Activated CD8-positive, alpha-beta memory T cell treated with anti-CD3 and anti-CD28 coated beads, Interleukin-2, amount 50 U/mL, for 1 hour (primary cell): Measurements from ENCODE around the gene IL3RA.
"Not testable (repeated sequence)": the region's sequence is repeated elsewhere in the genome, so short reads cannot be mapped to it uniquely, and the experiment has no call there.

ENCODE experiments used
- DNase-seq: peaks from one replicate; pipeline ENCODE4 v3.0.0-alpha.2; 2020; ENCODE audit errors: extremely low read depth

The IL3RA gene

DNA sequence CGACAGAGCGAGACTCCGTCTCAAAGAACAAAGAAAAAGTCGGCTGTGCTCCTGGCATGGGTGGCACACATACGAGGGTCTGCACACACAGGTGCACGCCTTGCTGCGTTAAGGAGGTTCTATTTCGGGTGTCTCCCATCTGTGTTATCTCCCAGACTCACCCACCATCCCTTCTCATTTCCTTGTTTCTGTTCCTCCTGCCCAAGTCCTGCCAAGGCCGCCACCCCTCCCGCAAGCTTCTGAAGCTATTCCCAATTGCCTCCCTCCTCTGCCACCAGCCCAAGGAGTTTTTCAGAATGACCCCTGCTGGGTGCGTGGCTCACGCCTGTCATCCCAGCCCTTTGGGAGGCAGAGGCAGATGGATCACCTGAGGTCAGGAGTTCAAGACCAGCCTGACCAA lies 6.0 kb upstream of the IL3RA start:
- no peak for DNase-seq

DNA sequence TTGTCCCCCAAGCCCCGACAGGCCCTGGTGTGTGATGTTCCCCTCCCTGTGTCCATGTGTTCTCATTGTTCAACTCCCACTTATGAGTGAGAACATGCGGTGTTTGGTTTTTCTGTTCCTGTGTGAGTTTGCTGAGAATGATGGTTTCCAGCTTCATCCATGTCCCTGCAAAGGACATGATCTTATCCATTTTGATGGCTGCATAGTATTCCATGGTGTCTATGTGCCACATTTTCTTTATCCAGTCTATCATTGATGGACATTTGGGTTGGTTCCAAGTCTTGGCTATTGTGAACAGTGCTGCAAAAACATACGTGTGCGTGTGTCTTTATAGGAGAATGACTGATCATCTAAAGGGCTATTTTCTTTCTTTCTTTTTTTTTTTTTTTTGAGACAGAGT lies 4.2 kb upstream of the IL3RA start:
- not testable (repeated sequence) for DNase-seq

DNA sequence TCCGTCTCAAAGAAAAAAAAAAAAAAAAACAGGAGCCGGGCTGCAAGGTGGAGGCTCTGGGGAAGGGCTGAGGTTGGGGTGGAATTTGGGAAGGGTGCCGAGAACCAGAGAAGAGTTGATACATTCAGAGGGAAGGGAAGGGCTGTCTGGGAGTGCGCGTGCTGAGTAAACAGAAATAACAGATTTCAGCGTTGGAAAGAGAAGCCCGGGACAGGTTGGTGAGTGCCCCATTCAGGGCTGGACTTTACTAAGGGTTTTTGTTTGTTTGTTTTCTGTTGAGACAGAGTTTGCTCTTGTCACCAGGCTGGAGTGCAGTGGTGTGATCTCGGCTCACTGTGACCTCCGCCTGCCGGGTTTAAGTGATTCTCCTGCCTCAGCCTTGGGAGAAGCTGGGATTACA lies 1.7 kb upstream of the IL3RA start:
- DNase-seq, result no peak

DNA sequence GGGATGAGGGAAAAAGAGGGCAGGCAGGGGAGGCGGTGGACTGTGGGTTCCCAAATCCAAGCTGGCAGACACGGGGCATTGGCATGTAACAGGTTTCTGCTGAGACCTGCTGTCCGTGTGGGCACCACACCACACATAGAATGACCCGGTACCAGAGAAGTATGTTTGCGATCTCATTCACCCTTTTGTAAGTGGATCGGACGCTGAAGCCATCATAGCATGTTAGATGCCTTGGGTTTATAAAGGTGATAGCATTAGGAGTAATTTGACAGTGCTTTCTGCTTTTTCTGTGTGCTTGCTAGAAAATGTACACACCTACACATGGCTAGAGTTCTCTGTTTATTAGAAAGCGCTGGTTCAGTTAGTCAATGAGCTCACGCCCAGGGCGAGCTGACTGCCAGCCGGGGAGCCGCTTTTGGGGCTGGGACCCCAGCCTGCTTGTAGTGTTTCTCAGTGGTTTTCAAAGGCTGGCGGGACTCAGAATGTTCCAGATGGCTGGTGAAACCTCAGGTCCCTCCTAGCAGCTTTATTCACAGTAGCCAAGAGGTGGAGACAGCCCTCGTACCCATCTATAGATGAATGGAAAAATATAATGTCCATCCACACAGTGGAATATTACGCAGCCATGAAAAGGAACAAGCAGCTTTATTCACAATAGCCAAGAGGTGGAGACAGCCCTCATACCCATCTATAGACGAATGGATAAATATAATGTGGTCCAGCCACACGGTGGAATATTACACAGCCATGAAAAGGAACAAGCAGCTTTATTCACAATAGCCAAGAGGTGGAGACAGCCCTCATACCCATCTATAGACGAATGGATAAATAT lies 579 bp downstream of the IL3RA start:
- no peak for DNase-seq

DNA sequence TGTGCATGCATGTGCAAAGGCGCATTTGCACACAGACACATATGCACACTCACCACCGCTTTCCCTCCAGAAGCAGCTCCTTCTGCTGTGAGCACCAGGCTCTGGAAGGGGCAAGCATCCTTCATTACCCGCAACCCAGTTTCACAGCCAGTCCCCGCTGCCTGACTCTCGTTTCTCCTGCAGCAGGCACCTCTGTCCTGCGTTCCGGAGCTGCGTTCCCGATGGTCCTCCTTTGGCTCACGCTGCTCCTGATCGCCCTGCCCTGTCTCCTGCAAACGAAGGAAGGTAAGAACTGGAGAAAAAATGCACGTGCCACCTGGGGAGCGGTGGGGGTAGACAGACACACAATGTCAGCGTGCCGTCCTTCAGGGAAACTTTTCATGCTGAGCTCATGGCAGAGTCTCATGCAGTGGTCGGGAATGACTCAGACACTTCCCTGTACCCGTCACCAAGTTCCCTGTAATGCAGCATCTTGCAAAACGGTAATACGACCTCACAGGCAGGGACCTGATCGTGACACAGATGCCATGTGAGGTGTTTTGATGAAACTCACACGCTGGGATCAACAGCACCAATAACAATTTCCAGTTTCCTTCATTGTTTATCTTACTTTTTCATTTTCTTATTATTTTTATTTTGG lies 5.1 kb downstream of the IL3RA start:
- no peak for DNase-seq

DNA sequence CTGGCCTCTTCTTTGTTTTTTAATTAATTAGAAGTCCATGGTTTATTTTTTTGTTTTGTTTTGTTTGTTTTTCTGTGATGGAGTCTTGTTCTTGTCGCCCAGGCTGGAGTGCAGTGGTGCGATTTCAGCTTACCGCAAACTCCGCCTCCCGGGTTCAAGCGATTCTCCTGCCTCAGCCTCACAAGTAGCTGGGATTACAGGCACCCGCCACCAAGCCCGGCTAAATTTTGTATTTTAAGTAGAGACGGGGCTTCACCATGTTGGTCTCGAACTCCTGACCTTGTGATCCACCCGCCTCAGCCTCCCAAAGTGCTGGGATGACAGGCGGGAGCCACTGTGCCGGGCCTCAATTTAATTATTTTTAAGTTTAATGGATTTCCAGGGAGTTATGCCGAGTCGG lies 13.0 kb downstream of the IL3RA start:
- DNase-seq, result not testable (repeated sequence)

DNA sequence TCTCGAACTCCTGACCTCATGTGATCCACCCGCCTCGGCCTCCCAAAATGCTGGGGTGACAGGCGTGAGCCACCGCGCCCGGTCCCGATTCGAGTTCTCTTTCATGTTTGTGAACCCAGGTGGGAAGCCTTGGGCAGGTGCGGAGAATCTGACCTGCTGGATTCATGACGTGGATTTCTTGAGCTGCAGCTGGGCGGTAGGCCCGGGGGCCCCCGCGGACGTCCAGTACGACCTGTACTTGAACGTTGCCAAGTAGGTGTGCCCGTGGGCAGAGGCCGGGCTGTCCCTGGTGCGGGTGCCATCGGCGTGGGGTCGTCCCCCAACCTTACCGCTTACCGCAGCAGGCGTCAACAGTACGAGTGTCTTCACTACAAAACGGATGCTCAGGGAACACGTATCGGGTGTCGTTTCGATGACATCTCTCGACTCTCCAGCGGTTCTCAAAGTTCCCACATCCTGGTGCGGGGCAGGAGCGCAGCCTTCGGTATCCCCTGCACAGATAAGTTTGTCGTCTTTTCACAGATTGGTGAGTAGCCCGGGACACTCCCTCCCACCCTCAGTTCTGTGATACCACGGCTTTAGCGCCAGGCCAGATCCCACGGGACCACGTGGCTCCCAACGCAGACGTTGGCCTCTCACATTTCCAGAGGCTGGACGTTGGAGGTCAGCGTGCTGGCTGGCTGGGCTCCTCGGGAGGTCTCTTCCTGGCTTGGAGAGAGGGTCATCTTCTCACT lies 15.6 kb downstream of the IL3RA start:
- DNase-seq, result no peak

DNA sequence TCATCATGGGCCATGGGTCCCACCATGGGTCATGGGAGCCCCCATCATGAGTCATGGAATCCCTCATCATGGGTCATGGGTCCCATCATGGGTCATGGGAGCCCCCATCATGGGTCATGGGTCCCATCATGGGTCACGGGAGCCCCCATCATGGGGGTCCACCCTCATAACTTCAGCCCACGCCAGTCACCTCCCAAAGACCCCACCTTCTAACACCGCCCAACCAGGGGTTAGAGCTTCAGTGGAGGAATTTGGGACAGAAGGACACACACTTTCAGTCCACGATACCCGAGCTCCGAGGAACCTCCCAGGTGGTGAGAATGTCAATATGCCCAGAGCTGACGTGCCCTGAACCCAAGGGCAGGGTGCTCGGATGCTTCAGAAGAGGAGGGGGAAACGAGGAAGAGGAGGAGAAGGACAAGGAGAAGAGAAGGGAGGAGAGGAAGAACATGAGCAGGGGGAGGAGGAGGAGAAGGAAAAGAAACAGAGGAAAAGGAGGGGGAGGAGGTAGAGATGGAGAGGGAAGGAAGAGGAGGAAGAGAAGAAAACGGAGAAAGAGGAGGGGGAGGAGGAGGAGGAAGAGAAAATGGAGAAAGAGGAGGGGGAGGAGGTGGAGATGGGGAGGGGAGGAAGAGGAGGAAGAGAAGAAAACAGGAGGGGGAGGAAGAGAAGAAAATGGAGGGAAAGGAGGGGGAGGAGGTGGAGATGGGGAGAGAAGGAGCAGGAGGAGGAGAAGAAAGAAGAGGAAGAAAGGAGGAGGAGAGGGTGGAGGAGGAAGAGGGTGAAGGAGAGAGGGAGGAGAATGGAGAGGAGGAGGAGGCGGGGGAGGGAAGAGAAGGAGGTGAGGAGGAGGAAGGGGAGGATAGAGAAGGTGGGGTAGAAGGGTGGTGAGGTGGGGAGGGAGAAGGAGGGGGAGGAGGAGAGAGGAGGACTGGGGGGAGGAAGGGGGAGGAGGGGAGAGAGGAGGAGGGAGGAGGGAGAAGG lies 17.7 kb downstream of the IL3RA start:
- DNase-seq, result no peak

DNA sequence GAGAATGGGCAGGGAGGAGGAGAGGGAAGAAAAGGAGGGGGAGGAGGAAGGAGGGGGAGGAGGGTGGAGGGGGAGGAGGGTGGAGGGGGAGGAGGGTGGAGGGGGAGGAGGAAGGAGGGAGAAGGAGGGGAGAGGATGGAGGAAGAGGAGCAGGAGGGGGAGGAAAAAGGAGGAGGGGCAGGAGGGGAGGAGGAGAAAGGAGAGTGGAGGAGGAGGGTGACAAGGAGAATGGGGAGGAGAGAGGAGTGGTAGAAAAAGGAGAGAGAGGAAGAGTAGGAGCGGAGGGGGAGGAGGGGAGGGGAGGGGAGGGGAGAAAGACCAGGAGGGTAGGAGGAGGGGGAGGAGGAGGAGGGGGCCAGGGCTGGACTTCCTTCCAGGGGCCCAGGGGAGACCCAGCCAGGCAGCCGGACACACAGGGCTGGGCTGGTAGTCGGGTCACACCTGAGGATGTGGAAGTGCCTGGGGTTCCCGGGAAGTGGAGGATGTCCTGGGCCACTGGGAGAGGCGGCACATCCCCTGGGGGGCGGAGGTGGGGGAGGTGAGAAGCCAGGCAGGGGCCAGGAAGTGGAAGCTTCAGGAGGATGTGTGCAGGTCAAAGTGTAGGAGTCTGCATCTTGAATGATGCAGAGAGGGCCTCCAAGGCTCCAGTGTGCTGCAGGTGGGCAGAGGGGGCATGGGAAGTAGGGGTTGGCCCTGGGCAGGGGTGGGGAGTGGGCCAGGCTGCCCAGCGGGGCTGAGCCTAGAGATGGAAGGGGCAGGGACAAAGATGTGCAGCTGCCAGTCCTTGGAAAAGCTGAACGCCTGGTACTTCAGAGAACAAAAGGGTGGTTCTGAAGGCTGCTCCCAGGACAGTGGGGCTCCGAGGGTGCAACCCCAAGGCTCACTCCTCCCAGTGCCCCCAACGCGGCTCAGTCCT lies 18.8 kb downstream of the IL3RA start:
- DNase-seq, result no peak

DNA sequence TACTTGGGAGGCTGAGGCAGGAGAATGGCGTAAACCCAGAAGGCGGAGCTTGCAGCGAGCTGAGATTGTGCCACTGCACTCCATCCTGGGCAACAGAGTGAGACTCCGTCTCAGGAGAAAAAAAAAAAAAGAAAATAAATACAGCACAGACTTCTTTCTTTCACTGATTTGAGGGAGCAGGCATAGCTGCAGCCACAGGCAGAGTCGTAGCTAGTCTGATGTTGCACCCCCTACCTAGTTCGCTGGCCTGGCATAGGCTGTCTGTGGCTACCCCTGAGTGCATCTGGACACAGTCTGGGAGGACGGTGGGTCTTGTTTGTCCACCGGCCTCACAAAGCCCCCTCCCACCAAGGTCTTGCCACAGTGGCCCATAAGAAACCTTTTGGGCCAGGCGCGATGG lies 21.4 kb downstream of the IL3RA start:
- no peak for DNase-seq

DNA sequence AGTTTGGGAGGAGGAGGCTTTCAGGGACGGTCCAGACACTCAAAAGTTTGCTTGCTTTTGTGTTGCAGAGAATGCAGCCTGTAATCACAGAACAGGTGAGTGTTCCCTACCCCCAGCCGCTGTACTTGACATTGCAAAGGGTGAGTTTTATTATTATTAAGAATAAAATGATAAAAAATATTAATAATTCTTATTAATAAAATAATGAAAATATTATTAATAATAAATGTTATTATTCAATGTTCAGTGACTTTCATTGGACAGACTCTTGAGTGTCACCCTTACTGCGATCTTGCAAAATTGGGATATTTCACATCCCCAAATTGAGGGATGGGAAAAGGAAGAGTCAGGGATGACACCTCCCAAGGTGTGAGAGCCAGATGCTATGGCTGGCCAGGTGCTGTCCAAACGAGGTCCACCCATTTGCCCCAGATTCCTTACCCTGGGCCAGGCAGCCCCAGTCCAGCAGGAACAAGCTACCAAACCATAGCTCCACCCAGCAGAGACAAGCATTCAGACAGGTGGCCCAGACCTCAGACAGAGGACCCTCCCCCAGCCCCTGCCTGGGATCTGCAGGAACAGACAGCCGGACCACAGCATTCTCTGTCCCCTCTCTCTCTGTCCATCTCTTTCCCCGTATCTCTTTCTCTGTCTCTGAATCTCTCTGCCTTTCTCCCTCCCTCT lies 22.4 kb downstream of the IL3RA start:
- no peak for DNase-seq

DNA sequence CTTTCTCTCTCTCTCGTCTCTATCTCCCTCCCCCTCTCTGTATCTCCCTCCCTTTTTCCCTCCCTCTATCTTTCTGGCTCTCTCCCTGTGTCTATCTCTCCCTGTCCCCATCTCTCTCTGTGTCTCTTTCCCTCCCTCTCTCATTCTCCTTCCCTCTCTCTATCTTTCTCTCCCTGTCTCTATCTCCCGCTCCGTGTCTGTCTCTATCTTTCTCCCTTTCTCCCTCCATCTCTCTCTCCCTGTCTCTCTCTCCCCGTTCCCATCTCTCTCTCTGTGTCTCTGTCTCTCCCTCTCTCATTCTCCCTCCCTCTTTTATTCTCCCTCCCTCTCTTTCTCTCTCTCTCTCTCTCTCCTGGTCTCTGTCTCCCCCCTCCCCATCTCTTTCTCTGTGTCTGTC lies 22.9 kb downstream of the IL3RA start:
- DNase-seq, result no peak

DNA sequence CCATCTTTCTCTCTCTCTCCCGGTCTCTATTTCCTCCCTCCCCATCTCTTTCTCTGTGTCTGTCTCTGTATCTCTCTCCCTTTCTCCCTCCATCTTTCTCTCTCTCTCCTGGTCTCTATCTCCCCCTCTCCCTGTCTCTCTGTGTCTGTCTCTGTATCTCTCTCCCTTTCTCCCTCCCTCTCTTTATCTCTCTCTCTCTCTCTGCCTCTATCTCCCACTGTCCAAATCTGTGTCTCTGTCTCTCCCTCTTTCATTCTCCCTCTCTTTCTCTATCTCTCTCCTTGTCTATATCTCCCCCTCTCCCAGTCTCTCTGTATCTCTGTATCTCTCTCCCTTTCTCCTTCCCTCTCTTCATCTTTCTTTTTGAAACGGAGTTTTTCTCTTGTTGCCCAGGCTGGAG lies 23.6 kb downstream of the IL3RA start:
- DNase-seq, result no peak

DNA sequence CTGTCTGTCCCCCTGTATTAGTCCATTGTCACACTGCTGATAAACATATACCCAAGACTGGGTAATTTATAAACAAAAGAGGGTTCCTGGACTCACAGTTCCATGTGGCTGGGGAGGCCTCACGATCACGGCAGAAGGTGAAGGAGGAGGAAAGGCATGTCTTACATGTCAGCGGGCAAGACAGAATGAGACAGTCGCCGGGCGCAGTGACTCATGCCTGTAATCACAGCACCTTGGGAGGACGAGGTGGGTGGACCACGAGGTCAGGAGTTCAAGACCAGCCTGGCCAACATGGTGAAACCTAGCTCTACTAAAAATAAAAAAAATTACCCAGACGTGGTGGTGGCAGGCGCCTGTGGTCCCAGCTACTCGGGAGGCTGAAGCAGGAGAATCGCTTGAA lies 24.7 kb downstream of the IL3RA start:
- no peak for DNase-seq

DNA sequence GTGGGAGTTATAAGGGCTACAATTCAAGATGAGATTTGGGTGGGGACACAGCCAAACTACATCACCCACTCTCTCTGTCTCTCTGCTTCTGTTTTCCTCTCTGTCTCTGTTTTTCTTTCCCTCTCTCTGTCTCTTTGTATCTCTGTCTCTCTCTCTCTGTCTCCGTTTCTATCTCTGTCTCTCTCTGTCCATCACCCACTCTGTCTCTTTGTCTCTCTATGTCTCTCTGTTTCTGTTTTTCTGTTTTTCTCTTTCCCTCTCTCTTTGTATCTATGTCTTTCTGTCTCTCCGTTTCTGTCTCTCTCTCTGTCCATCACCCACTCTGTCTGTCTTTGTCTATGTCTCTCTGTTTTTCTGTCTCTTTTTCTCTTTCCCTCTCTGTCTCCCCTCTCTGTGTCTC lies 25.3 kb downstream of the IL3RA start:
- no peak for DNase-seq

DNA sequence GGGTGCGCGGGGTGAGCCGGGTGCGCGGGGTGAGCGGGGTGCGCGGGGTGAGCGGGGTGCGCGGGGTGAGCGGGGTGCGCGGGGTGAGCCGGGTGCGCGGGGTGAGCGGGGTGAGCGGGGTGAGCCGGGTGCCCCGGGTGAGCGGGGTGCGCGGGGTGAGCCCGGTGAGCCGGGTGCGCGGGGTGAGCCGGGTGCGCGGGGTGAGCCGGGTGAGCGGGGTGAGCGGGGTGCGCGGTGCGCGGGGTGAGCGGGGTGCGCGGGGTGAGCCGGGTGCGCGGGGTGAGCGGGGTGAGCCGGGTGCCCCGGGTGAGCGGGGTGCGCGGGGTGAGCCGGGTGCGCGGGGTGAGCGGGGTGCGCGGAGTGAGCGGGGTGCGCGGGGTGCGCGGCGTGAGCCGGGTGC lies 29.8 kb downstream of the IL3RA start:
- DNase-seq, result not testable (repeated sequence)

DNA sequence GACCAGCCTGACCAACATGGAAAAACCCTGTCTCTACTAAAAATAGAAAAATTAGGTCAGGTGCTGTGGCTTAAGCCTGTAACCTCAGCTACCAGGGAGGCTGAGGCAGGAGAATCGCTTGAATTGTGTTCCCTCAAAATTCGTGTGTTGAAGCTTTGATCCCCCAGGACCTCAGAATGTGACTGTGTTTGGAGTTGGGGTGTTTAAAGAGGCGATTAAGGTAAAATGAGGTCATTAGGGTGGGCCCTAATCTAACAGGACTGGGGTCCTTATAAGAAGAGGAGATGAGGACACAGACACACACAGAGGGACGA lies 31.8 kb downstream of the IL3RA start:
- DNase-seq, result no peak

DNA sequence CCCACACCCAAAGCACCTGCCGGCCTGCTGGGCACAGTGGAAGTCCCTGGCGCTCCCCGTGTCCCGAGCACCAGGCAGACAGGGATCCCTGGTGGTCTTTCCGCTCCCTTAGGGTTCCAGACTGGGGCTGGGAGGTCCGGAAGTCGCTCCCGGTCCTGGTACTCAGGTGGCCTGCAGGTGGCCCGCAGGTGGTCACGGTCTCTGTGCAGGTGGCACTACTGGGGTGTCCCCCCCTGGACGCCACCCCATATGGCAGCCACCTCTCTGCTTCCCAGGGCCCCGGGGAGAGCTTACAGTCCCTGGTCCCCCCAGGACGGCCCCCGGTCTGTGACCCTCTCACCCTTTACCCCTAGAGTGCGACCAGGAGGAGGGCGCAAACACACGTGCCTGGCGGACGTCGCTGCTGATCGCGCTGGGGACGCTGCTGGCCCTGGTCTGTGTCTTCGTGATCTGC lies 41.7 kb downstream of the IL3RA start:
- DNase-seq, result no peak

DNA sequence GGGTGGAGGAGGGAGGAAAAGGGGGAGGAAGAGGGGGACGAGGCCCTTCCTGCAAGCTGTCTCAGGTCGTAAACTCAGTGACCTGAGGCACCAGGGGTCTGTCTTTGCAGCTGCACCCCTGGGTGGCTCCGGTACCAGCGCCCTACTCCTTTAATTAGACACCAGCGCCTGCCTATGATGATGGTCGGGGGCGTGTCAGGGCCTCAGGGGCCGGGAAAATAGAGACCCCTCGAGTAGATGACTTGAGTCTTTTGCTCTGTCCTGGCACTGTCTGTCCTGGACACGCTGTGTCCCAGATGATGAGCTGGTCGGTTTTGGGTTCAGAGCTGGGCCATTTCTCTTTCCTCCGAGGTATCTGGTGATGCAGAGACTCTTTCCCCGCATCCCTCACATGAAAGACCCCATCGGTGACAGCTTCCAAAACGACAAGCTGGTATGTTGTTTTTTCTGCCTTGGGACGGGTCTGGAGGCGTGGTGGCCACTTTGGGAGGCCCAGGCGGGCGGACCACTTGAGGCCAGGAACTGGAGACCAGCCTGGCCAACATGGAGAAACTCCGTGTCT lies 44.2 kb downstream of the IL3RA start:
- no peak for DNase-seq
